ENCODE data around the gene KDM1B.
A peak's percentile ranks its signal among the peaks of the same experiment; 100 is the strongest.

KDM1B gene

DNA sequence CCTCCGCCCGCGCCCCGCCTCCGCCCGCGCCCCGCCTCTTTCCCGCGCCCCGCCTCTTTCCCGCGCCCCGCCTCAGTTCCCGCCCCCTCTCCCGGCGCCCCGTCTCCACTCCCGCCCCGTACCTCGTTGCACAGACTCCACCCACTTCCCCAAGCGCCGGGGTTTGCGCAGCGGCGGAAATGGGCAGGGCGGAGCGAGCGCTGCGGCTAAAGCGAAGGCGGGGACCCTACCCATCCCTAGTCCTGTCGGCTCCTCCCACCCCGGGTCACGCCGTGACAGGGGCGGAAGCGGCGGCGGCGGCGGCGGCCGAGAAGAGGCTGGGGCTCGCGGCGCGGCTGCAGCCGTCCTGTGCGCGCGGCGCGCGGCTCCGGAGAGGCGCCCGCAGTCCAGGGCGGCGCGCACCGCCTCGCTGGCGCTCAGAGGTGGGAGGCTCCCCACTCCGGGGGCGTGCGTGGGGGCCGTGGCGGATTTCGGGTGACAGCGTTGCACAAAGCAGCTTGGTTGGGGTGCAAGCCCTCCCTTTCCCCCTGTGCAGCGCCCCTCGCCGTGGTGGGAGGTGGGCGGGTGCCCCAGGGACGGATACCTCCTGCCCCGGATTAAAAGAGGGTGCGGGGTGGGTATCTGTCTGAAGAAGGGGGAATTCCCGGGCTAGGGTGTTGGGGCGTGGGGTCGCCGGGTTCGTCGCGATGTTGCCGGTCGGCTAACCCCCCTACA is at the start of gene KDM1B:
TSS of gene KDM1B (plus strand) at position 273 of the 714 bp plus-strand sequence. CDS start 4,474 bp downstream, outside the sequence.
- DNase-seq: peak; percentile 82 to 99 (median 98)

DNA sequence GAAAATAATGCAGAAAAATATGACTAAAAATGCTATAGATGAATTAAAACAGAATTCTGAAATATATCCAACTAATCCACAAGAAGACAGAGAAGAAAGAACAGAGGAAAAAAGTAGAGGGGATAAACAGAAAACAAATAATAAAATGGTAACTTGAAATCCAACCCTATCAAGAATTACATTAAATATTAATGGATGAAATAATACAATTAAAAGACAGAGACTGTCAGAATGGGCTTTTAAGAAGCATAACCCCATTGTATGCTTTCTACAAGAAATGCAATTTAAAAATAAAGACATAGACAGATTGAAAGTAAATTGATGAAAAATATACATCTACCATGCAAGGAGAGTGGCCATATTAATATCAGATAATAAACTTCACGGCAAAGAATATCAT is 48.2 kb upstream of the KDM1B start:
- no peak for DNase-seq

- DNase-seq: no peak
Observed at GRCh38 chr6:18110162-18110561, 45.1 kb upstream of the KDM1B start.

DNA sequence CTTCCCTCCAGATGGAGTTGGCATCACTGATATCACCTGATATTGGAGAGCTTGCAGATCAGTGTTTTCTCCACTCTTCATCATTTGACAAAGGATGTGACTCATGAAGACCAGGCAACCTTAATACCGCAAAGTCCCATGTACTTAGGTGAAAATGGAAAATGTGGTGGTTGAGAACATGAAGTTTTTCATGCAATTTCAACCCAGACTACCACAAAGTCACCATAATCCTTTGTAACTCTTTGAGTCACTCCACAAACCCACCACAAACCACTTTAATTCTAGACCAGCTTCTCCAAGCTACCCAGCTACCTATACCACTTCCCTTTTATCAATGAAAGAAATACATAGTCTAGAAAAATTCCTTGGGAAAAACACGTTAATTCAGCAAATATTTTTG is 39.9 kb upstream of the KDM1B start:
- no peak for DNase-seq

DNA sequence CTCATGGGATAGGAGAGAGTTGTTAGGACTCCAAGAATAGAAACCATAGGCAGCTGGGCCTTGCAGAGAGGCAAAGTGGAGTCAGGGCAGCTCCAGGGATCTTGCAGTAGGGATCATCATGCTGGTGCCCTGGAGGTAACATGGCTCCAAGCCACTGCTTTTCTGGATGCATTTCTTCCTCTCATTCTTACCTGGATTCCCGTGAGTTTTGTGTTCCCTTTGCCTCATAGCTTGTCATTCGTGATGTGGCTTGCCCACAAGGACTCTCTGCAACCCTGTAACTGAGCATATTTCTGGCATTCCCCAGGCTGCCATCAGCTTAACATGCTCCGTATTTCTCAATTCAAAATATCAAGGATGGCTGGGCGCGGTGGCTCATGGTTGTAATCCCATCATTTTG is 38.1 kb upstream of the KDM1B start:
- no peak for DNase-seq

DNA sequence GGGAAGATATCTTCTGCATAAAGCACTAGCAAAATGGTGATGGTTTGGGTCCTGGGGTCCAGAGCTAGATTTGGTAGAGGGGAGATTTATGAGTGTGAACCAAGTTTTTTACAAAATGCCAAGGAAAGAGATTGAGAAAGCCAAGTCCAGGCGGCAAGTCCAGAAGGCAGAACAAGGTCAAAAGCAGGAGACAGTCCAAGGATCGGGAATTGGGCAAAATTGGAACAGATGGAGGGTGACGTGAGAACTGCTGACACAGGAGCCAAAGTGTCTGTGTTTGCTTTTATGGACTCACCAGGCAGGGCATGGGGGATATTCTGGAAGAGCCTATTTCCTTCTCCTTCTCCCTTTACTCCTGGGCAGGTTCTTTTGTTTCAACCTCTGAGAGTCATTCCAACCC is 36.9 kb upstream of the KDM1B start:
- no peak for DNase-seq

- DNase-seq: no peak
Observed at GRCh38 chr6:18119236-18119635, 36.0 kb upstream of the KDM1B start.

DNA sequence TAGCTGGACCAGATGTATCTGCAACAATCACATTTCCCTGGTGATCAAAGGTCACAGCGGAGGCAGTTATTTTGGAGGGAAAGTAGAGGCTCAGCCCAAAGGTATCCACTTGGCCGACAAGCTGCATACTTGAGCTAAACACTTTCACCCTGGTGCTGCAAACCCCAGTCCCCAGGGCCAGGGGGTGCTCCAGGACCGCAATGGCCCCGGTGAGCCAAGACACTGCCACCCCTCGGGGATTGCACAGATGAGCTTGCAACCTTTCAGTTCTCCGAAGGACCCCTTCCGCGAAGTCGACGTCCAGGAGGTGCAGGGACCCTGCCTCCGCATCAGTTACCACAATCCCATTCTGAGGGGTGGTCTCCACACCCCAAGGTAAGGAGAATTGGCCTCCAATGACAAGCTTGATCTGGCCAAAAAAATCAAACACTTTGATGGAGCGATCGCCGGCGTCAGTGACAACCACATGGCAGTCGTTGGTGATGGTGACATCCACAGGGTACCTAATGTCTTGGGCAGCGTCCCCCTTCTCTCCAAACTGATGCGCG is 33.6 kb upstream of the KDM1B start:
- DNase-seq: no peak

GRCh38 chr6:18122128-18123093 is 32.8 kb upstream of the KDM1B start, which contains the start of gene NHLRC1:
TSS of gene NHLRC1 (minus strand) at chr6:18122677. CDS start at chr6:18122606, 71 bp downstream.
- DNase-seq: peak; percentile 6 to 91 (median 78)

DNA sequence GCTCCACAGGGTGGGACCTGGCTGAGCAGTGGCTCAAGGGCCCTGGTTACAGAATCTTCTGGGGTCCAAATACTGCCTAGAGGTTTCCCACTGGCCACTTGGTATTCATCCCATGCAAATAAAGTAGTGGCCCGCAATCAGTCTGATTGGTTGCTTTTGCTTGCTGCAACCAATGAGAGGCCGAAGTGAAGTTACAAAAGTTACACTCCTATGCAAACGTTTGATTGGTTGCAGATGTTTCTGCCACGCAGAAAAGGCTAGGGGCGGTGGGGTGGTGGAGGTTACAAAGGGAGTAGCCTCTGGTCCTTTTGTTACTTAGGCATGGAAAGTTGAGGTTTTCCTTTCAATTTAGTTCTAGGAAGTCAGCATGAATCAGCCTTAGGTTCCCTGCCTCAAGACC is 29.1 kb upstream of the KDM1B start:
- DNase-seq: no peak

DNA sequence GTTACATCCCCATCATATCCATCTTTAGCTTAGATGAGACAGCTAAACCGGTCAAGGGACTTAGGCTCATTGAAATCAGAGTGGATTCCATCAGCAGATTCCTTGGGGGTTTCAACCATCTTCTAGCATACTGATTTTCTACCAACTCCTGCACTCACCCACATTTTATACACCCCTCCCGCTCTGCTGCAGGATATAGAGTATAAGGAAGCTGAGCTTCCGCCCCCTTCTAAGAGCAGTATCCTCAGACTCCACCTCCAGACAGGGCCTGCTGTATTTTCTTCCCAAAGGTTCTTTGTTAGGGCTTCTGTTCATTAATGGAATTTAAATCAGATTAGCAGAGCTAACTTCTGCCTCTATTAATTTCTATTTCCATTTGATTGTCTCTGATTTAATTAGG is 22.9 kb upstream of the KDM1B start:
- DNase-seq: no peak

- no peak for DNase-seq
Observed at GRCh38 chr6:18135171-18135570, 20.1 kb upstream of the KDM1B start.

DNA sequence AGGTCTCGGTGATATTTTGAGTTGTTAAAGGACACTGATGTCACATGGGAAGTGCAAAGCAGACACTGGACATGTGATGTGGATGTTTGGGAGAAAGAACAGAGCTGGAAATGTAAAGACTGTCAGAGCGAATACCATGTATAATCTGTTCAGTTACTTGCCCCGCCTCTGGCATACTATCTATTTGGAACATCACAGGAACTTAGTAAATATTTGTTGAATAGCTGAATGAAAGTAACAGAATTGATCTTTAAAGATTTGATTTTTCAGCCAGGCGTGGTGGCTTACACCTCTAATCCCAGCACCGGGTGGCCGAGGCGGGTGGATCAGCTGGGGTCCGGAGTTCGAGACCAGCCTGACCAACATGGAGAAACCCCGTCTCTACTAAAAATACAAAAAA is 19.0 kb upstream of the KDM1B start:
- DNase-seq: no peak

DNA sequence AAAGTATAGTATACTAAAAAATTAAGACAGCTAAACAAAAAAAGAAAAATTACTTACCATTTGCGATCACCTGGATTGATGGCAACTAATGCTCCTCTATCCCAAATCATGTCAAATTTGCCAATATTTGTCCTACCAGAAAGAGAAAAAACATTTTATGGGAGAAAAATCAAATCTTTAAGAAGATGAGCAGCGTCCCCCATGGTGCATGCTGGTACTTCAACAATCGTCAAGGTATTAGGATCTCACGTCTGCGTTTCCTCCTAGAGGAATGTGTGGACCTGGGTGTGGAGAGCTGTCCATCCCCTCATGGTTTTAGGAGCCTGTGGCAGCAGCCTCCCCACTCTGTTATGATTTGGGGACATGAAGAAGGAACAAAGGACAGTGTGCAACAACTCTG is 16.3 kb upstream of the KDM1B start:
- DNase-seq: no peak

GRCh38 chr6:18139935-18140621 is 15.1 kb upstream of the KDM1B start:
- DNase-seq: no peak

DNA sequence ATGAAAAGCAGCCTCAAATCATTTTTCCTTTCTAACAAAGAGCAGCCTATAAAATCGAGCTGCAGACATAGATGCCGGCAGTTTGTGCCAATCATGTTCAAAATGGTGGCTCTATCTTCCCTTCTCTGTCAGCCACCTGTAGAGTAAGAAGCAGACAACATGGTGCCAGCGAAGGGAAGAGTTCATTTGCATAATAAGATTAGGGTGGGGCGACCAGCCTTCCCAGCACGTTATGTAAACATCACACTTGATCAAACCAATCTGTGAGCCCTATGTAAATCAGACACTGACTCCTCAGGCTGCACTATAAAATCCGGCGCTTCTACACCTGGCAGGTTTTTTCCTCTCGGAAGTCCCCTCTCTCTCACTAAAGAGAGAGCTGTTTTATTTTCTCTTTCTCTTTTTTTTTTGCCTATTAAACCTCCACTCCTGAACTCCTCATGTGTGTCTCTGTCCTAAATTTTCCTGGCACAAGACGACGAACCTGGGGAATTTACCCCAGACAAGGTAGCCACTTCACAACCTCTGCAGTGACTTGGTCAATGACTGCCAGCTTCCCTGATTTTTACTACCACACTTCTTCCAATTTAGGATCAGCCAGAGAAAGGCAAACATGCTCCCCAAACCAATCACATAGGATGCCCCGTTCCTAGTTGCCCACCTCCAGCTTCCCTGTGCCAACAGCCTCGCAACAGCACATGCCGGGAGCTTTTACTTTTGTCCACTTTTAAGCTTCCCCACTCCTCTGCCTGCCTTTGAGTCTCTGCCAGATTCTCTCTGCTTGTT is 13.2 kb upstream of the KDM1B start:
- DNase-seq: no peak

GRCh38 chr6:18142591-18142861 is 12.7 kb upstream of the KDM1B start:
- DNase-seq: no peak

- DNase-seq: no peak
Observed at GRCh38 chr6:18147160-18147559, 8.1 kb upstream of the KDM1B start.

DNA sequence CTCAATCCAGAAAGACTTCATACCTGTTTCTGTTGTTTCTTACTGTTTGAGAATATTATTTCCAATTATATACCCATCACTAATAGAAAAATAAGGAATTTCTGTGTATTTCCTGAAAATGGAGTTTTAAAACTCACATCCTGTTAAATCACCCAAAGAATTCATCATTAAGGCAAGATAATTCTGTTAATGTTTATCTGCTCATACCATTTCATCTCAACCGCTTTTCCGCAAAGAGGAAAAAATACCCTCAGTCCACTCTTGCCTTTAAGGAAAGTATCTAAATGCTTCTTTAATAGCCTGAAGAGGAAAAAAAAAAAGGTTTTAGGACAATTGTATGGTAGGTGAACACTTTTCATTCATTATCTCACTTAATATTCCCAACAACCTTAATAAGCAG is 7.6 kb upstream of the KDM1B start:
- DNase-seq: no peak

- no peak for DNase-seq
Observed at GRCh38 chr6:18148304-18149025, 6.8 kb upstream of the KDM1B start.
